HCT116 (cell line): ENCODE results near the gene CDCA3. TPM values are rescaled to one million over a fixed set of nuclear protein-coding genes. Genes with fewer than 3 reads are reported as not detected.
"Not testable (repeated sequence)": the region's sequence is repeated elsewhere in the genome, so short reads cannot be mapped to it uniquely, and the experiment has no call there.

Experiments
- ATAC-seq: fragments of 200-7000 bp; cut with Tn5 transposase; 2 replicates; pipeline ENCODE4 v1.9.1; 2020; ENCODE audit warnings: mild to moderate bottlenecking, moderate library complexity
- BruUV-seq: library from RNA; stranded (reverse); fragments of 400-500 nt; replicated peaks from 2 replicates; lab custom pipeline; 2021; lab: Mats Ljungman, UMichigan
- CTCF ChIA-PET: fragments of 300-600 bp; sonication (Branson Sonifier 250); formaldehyde crosslinking; loops from one replicate; lab custom pipeline; 2021; ENCODE audit warnings: antibody characterized with exemption; lab: Charles Lee
- POLR2A ChIA-PET: fragments of 300-600, 350-600 bp; sonication (Branson Sonifier 250); formaldehyde crosslinking; loops from one replicate; lab custom pipeline; 2021; ENCODE audit warnings: antibody characterized with exemption; lab: Charles Lee
- RAD21 ChIA-PET, 2 experiments: fragments of 300-600 bp; sonication (Branson Sonifier 250); formaldehyde crosslinking; loops; one replicate each; lab custom pipeline; 2023; ENCODE audit warnings: low total read pairs in 2 of 2; ENCODE audit not compliant: uncharacterized antibody in 2 of 2, unreplicated experiment in 2 of 2, low non-redundant PET in 1 of 2; lab: Charles Lee
- DNase-seq: peaks from one replicate; pipeline ENCODE4 v3.0.0-alpha.2; 2010; ENCODE audit warnings: low read depth, low spot score
- H2AFZ ChIP-seq: fragments of 200-600 bp; shearing (Covaris generic), sonication (generic); 2 replicates; pipeline ENCODE4 v1.6.1; 2017; ENCODE audit warnings: low read depth, mixed run types, mixed read lengths, antibody characterized with exemption, low read length; ENCODE audit not compliant: poor library complexity, severe bottlenecking
- H3K27ac ChIP-seq: 2 replicates; pipeline ENCODE4 v1.5.1; 2012; ENCODE audit warnings: low read depth, low read length
- H3K27me3 ChIP-seq: fragments of 200-600 bp; sonication (generic); 2 replicates; pipeline ENCODE4 v1.6.1; 2016; ENCODE audit warnings: mixed run types, low read length, mixed read lengths; ENCODE audit not compliant: insufficient read depth
- H3K36me3 ChIP-seq, 2 experiments: fragments of 200-500 bp in 1 of 2; fragments of 200-600 bp in 1 of 2; sonication (Bioruptor generic) in 1 of 2; sonication (generic) in 1 of 2; 2 replicates each; pipeline versions ENCODE4 v1.5.1 to v1.6.1; 2014 to 2016; ENCODE audit warnings: low read length in 2 of 2, inconsistent platforms in 1 of 2, mixed read lengths in 1 of 2, mixed run types in 1 of 2; ENCODE audit not compliant: insufficient read depth in 2 of 2, control insufficient read depth in 1 of 2
- H3K4me1 ChIP-seq, 2 experiments: fragments of 200-600 bp in 1 of 2; sonication (generic) in 1 of 2; 2 replicates each; pipeline versions ENCODE4 v1.5.1 to v1.6.1; 2012 to 2017; ENCODE audit warnings: low read length in 2 of 2, inconsistent platforms in 1 of 2, mild to moderate bottlenecking in 1 of 2, mixed read lengths in 1 of 2, mixed run types in 1 of 2, moderate library complexity in 1 of 2; ENCODE audit not compliant: insufficient read depth in 2 of 2, control insufficient read depth in 1 of 2
- H3K4me2 ChIP-seq: fragments of 200-600 bp; sonication (generic); 2 replicates; pipeline ENCODE4 v1.6.1; 2017; ENCODE audit warnings: mixed run types, low read length, mixed read lengths
- H3K4me3 ChIP-seq, 2 experiments: fragments of 200-600 bp in 1 of 2; sonication (generic) in 1 of 2; replicated peaks in 1 of 2; 2 replicates each; pipeline ENCODE4 v1.5.1; 2011 to 2016; ENCODE audit warnings: low read length in 2 of 2, control low read depth in 1 of 2, low read depth in 1 of 2, mild to moderate bottlenecking in 1 of 2, mixed read lengths in 1 of 2, mixed run types in 1 of 2
- H3K79me2 ChIP-seq: fragments of 200-600 bp; sonication (generic); 2 replicates; pipeline ENCODE4 v1.6.1; 2017; ENCODE audit warnings: mild to moderate bottlenecking, mixed run types, low read length, moderate library complexity, mixed read lengths; ENCODE audit not compliant: insufficient read depth
- H3K9ac ChIP-seq: fragments of 200-600 bp; sonication (generic); 2 replicates; pipeline ENCODE4 v1.6.1; 2016; ENCODE audit warnings: low read length, mixed read lengths
- H3K9me2 ChIP-seq: fragments of 200-600 bp; sonication (generic), shearing (Covaris generic); 2 replicates; pipeline ENCODE4 v1.6.1; 2017; ENCODE audit warnings: mixed run types, mild to moderate bottlenecking, moderate library complexity; ENCODE audit not compliant: insufficient read depth
- H3K9me3 ChIP-seq, 2 experiments: fragments of 200-500 bp in 1 of 2; fragments of 200-600 bp in 1 of 2; sonication (Bioruptor generic) in 1 of 2; sonication (generic) in 1 of 2; 2 replicates each; pipeline ENCODE4 v1.6.1; 2014 to 2017; ENCODE audit warnings: low read length in 2 of 2, mixed read lengths in 2 of 2, inconsistent platforms in 1 of 2, low read depth in 1 of 2, mild to moderate bottlenecking in 1 of 2, mixed run types in 1 of 2, moderate library complexity in 1 of 2; ENCODE audit not compliant: control insufficient read depth in 1 of 2, insufficient read depth in 1 of 2
- H4K20me1 ChIP-seq: fragments of 200-600 bp; sonication (generic), shearing (Covaris generic); 2 replicates; pipeline ENCODE4 v1.6.1; 2017; ENCODE audit warnings: mixed run types, mild to moderate bottlenecking, moderate library complexity; ENCODE audit not compliant: insufficient read depth
- CBX3 ChIP-seq: IDR thresholded peaks from 2 replicates; pipeline ENCODE4 v1.6.1; 2012; ENCODE audit warnings: low read depth
- CEBPB ChIP-seq: IDR thresholded peaks from 2 replicates; pipeline ENCODE4 v1.6.1; 2012; ENCODE audit warnings: low read depth
- EGR1 ChIP-seq: IDR thresholded peaks from 2 replicates; pipeline ENCODE4 v1.6.1; 2012; ENCODE audit warnings: low read depth
- EZH2 ChIP-seq: fragments of 200-600 bp; sonication (generic); IDR thresholded peaks from 2 replicates; pipeline ENCODE4 v1.6.1; 2017; ENCODE audit warnings: antibody characterized with exemption, mixed run types
- JUND ChIP-seq: IDR thresholded peaks from 2 replicates; pipeline ENCODE4 v1.6.1; 2012
- MAX ChIP-seq: IDR thresholded peaks from 2 replicates; pipeline ENCODE4 v1.6.1; 2012
- RAD21 ChIP-seq: IDR thresholded peaks from 2 replicates; pipeline ENCODE4 v1.6.1; 2012; ENCODE audit warnings: low read depth, mild to moderate bottlenecking
- SIN3A ChIP-seq: IDR thresholded peaks from 2 replicates; pipeline ENCODE4 v1.6.1; 2012; ENCODE audit warnings: low read depth
- SP1 ChIP-seq: IDR thresholded peaks from 2 replicates; pipeline ENCODE4 v1.6.1; 2012; ENCODE audit warnings: low read depth
- SRF ChIP-seq: IDR thresholded peaks from 2 replicates; pipeline ENCODE4 v1.6.1; 2012; ENCODE audit warnings: low read depth
- ZBTB33 ChIP-seq: IDR thresholded peaks from 2 replicates; pipeline ENCODE4 v1.6.1; 2011; ENCODE audit warnings: mild to moderate bottlenecking, low read length, moderate library complexity; ENCODE audit not compliant: insufficient replicate concordance; ENCODE audit errors: extremely low read depth
- ZFX ChIP-seq: fragments of 450-650 bp; IDR thresholded peaks from 2 replicates; pipeline ENCODE4 v1.6.1; 2017
- ZNF274 ChIP-seq: fragments of 200-500 bp; sonication (Bioruptor generic); IDR thresholded peaks from 2 replicates; pipeline ENCODE4 v1.6.1; 2014; ENCODE audit warnings: mild to moderate bottlenecking, low read depth, low read length, inconsistent platforms
- intact Hi-C: fragments of 100-400 bp; cut with micrococcal nuclease; formaldehyde crosslinking; loops from 2 replicates; pipeline ENCODE4 v1.10.0; 2022
- total RNA-seq: library from RNA; stranded (reverse); gene quantifications from one replicate; pipeline ENCODE4 v1.2.1, GENCODE V29; 2021; ENCODE audit not compliant: unreplicated experiment

CDCA3 gene
- total RNA-seq, 1 experiment from 2014 or later, result 63.0 TPM

- Histone ChIP-seq H3K36me3 (no peaks in the 10 kb centered on the region), H3K79me2 (no peaks in the 10 kb centered on the region), H3K27me3 (no peaks in the 10 kb centered on the region), H3K27ac (no peak overlapping the region), H3K9me3 (no peaks in the 10 kb centered on the region), H3K9me2 (no peaks in the 10 kb centered on the region), H3K9ac (no peak overlapping the region), H3K4me2 (no peak overlapping the region), H3K4me3 (no peak overlapping the region), H4K20me1 (no peaks in the 10 kb centered on the region), H2AFZ (no peak overlapping the region), H3K4me1 (peaks cover 12 to 19% of the 10 kb centered on the region in 2 experiments)
- no peak for ATAC-seq
- BruUV-seq, result no TSS peak
- ChIA-PET CTCF (no interaction called here), RAD21 (no interaction called here), POLR2A (interaction anchor here (0.7 kb wide), 1 partner anchor 20 kb away, joined by 3 read pairs; the partner anchor contains the start of gene ENO2)
- intact Hi-C loops, result no loop called here
- TF ChIP-seq SP1, result no peak
- TF ChIP-seq ZBTB33, result no peak
- no peak for TF ChIP-seq EZH2
- TF ChIP-seq CBX3, result no peak
- no peak for TF ChIP-seq ZNF274
- no peak for TF ChIP-seq SIN3A
- TF ChIP-seq CEBPB, result no peak
- no peak for TF ChIP-seq ZFX
- no peak for TF ChIP-seq SRF
- no peak for TF ChIP-seq JUND
- no peak for TF ChIP-seq RAD21
- TF ChIP-seq EGR1, result no peak
- TF ChIP-seq MAX, result no peak
- DNase-seq, result no peak
Measured at GRCh38 chr12:6894321-6894720, 43.2 kb upstream of the CDCA3 start.

- H2AFZ ChIP-seq, H3K27me3 ChIP-seq, POLR2A ChIA-PET, ATAC-seq, H4K20me1 ChIP-seq, H3K36me3 ChIP-seq, H3K9me3 ChIP-seq, RAD21 ChIA-PET, DNase-seq, H3K9me2 ChIP-seq, BruUV-seq, H3K79me2 ChIP-seq, H3K9ac ChIP-seq, H3K4me2 ChIP-seq, H3K27ac ChIP-seq, H3K4me3 ChIP-seq, intact Hi-C loops: not testable (repeated sequence)
- H3K4me1 ChIP-seq, result peaks cover 12 to 18% of the 10 kb centered on the region in 2 experiments
- CTCF ChIA-PET, result interaction anchor here (2.1 kb wide), 1 partner anchor 20 kb away, joined by 30 read pairs; the partner anchor contains the start of gene SPSB2
Measured at GRCh38 chr12:6892683-6893082, 41.6 kb upstream of the CDCA3 start.
